Gastroesophageal sphincter (tissue), 4 donors: Measurements from ENCODE around the gene ZNF74. TPM values are rescaled to one million over a fixed set of nuclear protein-coding genes. Genes with fewer than 3 reads are reported as not detected.

ENCODE experiments used
- ATAC-seq: fragments of 150-250 bp; one replicate; pipeline ENCODE4 v1.9.1; 2016; ENCODE audit warnings: mild to moderate bottlenecking, moderate library complexity
- H3K27ac ChIP-seq, 4 donors: fragments of 200-600 bp; sonication (generic) in 3 of 4; 1 replicate in 3 of 4; 2 replicates in 1 of 4; pipeline ENCODE4 v1.5.1; 2016 to 2019
- H3K27me3 ChIP-seq: fragments of 200-600 bp; sonication (generic); one replicate; pipeline ENCODE4 v1.5.1; 2019
- H3K36me3 ChIP-seq, 2 donors: fragments of 200-600 bp; sonication (generic); one replicate each; pipeline ENCODE4 v1.5.1; 2019; ENCODE audit warnings: control low read depth in 1 of 2
- H3K4me1 ChIP-seq, 3 donors: fragments of 200-600 bp; sonication (generic); 1 replicate in 2 of 3; 2 replicates in 1 of 3; pipeline ENCODE4 v1.5.1; 2016 to 2019; ENCODE audit warnings: control low read depth in 2 of 3
- H3K4me3 ChIP-seq, 2 donors: fragments of 200-600 bp; sonication (generic); one replicate each; pipeline ENCODE4 v1.5.1; 2019; ENCODE audit warnings: mild to moderate bottlenecking in 1 of 2, moderate library complexity in 1 of 2
- H3K9me3 ChIP-seq, 3 donors: fragments of 200-600 bp; sonication (generic); one replicate each; pipeline ENCODE4 v1.5.1; 2017 to 2019; ENCODE audit warnings: control low read depth in 2 of 3
- CTCF ChIP-seq, 4 experiments: fragments of 200-600 bp in 2 of 4; fragments of 450-650 bp in 2 of 4; sonication (generic) in 1 of 4; IDR thresholded peaks; one replicate each; pipeline ENCODE4 v1.5.1; 2017 to 2019; ENCODE audit warnings: antibody characterized with exemption in 4 of 4, mild to moderate bottlenecking in 2 of 4, moderate library complexity in 2 of 4
- EP300 ChIP-seq: sonication (generic); formaldehyde crosslinking; IDR thresholded peaks from one replicate; pipeline ENCODE4 v1.6.1; 2017; ENCODE audit warnings: antibody characterized with exemption, mild to moderate bottlenecking
- POLR2A ChIP-seq, 2 donors: fragments of 450-650 bp; IDR thresholded peaks; one replicate each; pipeline ENCODE4 v1.6.1; 2017; ENCODE audit warnings: antibody characterized with exemption in 2 of 2, mild to moderate bottlenecking in 2 of 2, moderate library complexity in 1 of 2
- POLR2AphosphoS5 ChIP-seq: sonication (generic); formaldehyde crosslinking; IDR thresholded peaks from one replicate; pipeline ENCODE4 v1.6.1; 2017; ENCODE audit warnings: antibody characterized with exemption
- WGBS, 2 donors: methylation state at CpG; one replicate each; pipeline ENCODE4 v1.1.5; 2018; ENCODE audit warnings: low coverage in 1 of 2; 5-methylcytosine and 5-hydroxymethylcytosine counted together
- total RNA-seq, 4 donors: library from RNA; depleted of rRNA; stranded (reverse); fragments of >200 nt; gene quantifications; one replicate each; pipeline ENCODE4 v1.1.0, GENCODE V29; 2016

Gene ZNF74
- total RNA-seq, 4 donors from 2014 or later: 8.6 to 19.9 (median 11.1) TPM

- ATAC-seq: peak; percentile 20
- TF ChIP-seq POLR2A (IDR thresholded peaks at IDR 0.05) (no peak), POLR2AphosphoS5 (no peak), EP300 (no peak)
- WGBS, 2 donors: no CpG with 5 or more reads among the region's 59 CpGs
- Histone ChIP-seq H3K9me3 (no peaks in the 10 kb centered on the region), H3K4me3 (peak overlapping the region in 1 of 2 donors; percentile 31), H3K36me3 (peaks cover 0 to 53% of the 10 kb centered on the region in 2 donors), H3K27me3 (no peaks in the 10 kb centered on the region), H3K4me1 (peaks cover 0 to 51% (median 16%) of the 10 kb centered on the region in 3 donors), H3K27ac (peak overlapping the region in 2 of 4 donors; percentile 37 to 57)
Observed at GRCh38 chr22:20424932-20425565, 31.1 kb downstream of the ZNF74 start.

GRCh38 chr22:20425566-20426258, 31.8 kb downstream of the ZNF74 start:
- WGBS, 2 donors: no CpG with 5 or more reads among the region's 96 CpGs
- H3K9me3 ChIP-seq: no peaks in the 10 kb centered on the region
- H3K4me1 ChIP-seq: peaks cover 0 to 58% (median 16%) of the 10 kb centered on the region in 3 donors
- H3K27me3 ChIP-seq: no peaks in the 10 kb centered on the region
- H3K27ac ChIP-seq: no peak overlapping the region
- H3K4me3 ChIP-seq: peak overlapping the region in 1 of 2 donors; percentile 31
- no peak for TF ChIP-seq CTCF (IDR thresholded peaks at IDR 0.05)
- ATAC-seq: no peak
- peaks cover 0 to 60% of the 10 kb centered on the region in 2 donors for H3K36me3 ChIP-seq

- H3K9me3 ChIP-seq: no peaks in the 10 kb centered on the region
- peak overlapping the region in 1 of 2 donors; percentile 31 for H3K4me3 ChIP-seq
- TF ChIP-seq EP300: no peak
- no peak overlapping the region for H3K27ac ChIP-seq
- no peaks in the 10 kb centered on the region for H3K27me3 ChIP-seq
- no peak for ATAC-seq
- H3K4me1 ChIP-seq: peaks cover 0 to 63% (median 17%) of the 10 kb centered on the region in 3 donors
- H3K36me3 ChIP-seq: peaks cover 0 to 61% of the 10 kb centered on the region in 2 donors
- 90% methylated on average over 2 of the region's 12 CpGs; no CpG with 5 or more reads in 1 of the 2 donors for WGBS, 2 donors
Observed at GRCh38 chr22:20426259-20426615, 32.3 kb downstream of the ZNF74 start.

GRCh38 chr22:20427104-20427944, 33.4 kb downstream of the ZNF74 start:
- 79% methylated on average over 3 of the region's 8 CpGs; no CpG with 5 or more reads in 1 of the 2 donors for WGBS, 2 donors
- Histone ChIP-seq H3K36me3 (peaks cover 0 to 61% of the 10 kb centered on the region in 2 donors), H3K4me1 (peaks cover 0 to 71% (median 23%) of the 10 kb centered on the region in 3 donors), H3K4me3 (no peak overlapping the region), H3K27me3 (peaks cover 7% of the 10 kb centered on the region), H3K9me3 (no peaks in the 10 kb centered on the region), H3K27ac (no peak overlapping the region)
- TF ChIP-seq POLR2A (IDR thresholded peaks at IDR 0.05) (no peak), POLR2AphosphoS5 (no peak), CTCF (IDR thresholded peaks at IDR 0.05) (no peak), EP300 (no peak)
- no peak for ATAC-seq

GRCh38 chr22:20427945-20428417, 34.0 kb downstream of the ZNF74 start:
- peaks cover 7% of the 10 kb centered on the region for H3K27me3 ChIP-seq
- peaks cover 0 to 65% (median 20%) of the 10 kb centered on the region in 3 donors for H3K4me1 ChIP-seq
- ATAC-seq: no peak
- TF ChIP-seq CTCF (IDR thresholded peaks at IDR 0.05) (no peak), POLR2AphosphoS5 (no peak), EP300 (no peak), POLR2A (IDR thresholded peaks at IDR 0.05) (no peak)
- no peak overlapping the region for H3K4me3 ChIP-seq
- H3K36me3 ChIP-seq: peaks cover 0 to 61% of the 10 kb centered on the region in 2 donors
- no peaks in the 10 kb centered on the region for H3K9me3 ChIP-seq
- WGBS, 2 donors: 91% methylated on average over 3 of the region's 4 CpGs; no CpG with 5 or more reads in 1 of the 2 donors
- H3K27ac ChIP-seq: no peak overlapping the region
